22Rv1 (cell line): ENCODE measurements around the gene TM4SF4.
A peak's percentile ranks its signal among the peaks of the same experiment; 100 is the strongest.

Source experiments
- ZFX ChIP-seq: fragments of 450-650 bp; IDR thresholded peaks from 2 replicates; pipeline ENCODE4 v1.6.1; 2017; ENCODE audit warnings: antibody characterized with exemption, borderline replicate concordance
- TF ChIP-seq, protein P1 (sequence below): fragments of 450-650 bp; IDR thresholded peaks from 2 replicates; pipeline ENCODE4 v1.5.1; 2017; ENCODE audit warnings: mild to moderate bottlenecking

- TF ChIP-seq, protein P1, sequence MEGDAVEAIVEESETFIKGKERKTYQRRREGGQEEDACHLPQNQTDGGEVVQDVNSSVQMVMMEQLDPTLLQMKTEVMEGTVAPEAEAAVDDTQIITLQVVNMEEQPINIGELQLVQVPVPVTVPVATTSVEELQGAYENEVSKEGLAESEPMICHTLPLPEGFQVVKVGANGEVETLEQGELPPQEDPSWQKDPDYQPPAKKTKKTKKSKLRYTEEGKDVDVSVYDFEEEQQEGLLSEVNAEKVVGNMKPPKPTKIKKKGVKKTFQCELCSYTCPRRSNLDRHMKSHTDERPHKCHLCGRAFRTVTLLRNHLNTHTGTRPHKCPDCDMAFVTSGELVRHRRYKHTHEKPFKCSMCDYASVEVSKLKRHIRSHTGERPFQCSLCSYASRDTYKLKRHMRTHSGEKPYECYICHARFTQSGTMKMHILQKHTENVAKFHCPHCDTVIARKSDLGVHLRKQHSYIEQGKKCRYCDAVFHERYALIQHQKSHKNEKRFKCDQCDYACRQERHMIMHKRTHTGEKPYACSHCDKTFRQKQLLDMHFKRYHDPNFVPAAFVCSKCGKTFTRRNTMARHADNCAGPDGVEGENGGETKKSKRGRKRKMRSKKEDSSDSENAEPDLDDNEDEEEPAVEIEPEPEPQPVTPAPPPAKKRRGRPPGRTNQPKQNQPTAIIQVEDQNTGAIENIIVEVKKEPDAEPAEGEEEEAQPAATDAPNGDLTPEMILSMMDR, result peak; percentile 49
- no peak for TF ChIP-seq ZFX
These were observed 13.2 kb downstream of the TM4SF4 start for GRCh38 chr3:149487598-149488197.
